OCI-LY1 (cell line): ENCODE data around the gene BTBD3.

Experiments used
- H2AFZ ChIP-seq: fragments of 200-600 bp; sonication (generic), shearing (Covaris generic); 2 replicates; pipeline ENCODE4 v1.6.0; 2014; ENCODE audit warnings: antibody characterized with exemption, mild to moderate bottlenecking, low read length
- H3F3A ChIP-seq: fragments of 200-600 bp; sonication (generic), shearing (Covaris generic); 2 replicates; pipeline ENCODE4 v1.6.0; 2014; ENCODE audit warnings: mild to moderate bottlenecking, antibody characterized with exemption, low read length, moderate library complexity; ENCODE audit not compliant: insufficient read depth
- H3K27ac ChIP-seq: fragments of 200-600 bp; sonication (generic); 2 replicates; pipeline ENCODE4 v1.5.1; 2014; ENCODE audit warnings: low read length, mixed run types, mild to moderate bottlenecking, low read depth; ENCODE audit not compliant: poor library complexity, severe bottlenecking
- H3K27me3 ChIP-seq: fragments of 200-600 bp; sonication (generic); 2 replicates; pipeline ENCODE4 v1.6.0; 2014; ENCODE audit warnings: antibody characterized with exemption, mild to moderate bottlenecking, low read length, moderate library complexity; ENCODE audit not compliant: insufficient read depth
- H3K36me3 ChIP-seq: fragments of 200-600 bp; sonication (generic); 2 replicates; pipeline ENCODE4 v1.6.1; 2014; ENCODE audit warnings: mild to moderate bottlenecking, antibody characterized with exemption, low read length, moderate library complexity, mixed read lengths; ENCODE audit not compliant: insufficient read depth
- H3K4me1 ChIP-seq: fragments of 200-600 bp; sonication (generic); 2 replicates; pipeline ENCODE4 v1.5.1; 2014; ENCODE audit warnings: mild to moderate bottlenecking, low read length, moderate library complexity; ENCODE audit not compliant: insufficient read depth, severe bottlenecking
- H3K4me2 ChIP-seq: fragments of 200-600 bp; sonication (generic), shearing (Covaris generic); 2 replicates; pipeline ENCODE4 v1.6.1; 2014; ENCODE audit warnings: low read length
- H3K4me3 ChIP-seq: fragments of 200-600 bp; sonication (generic); 2 replicates; pipeline ENCODE4 v1.5.1; 2014; ENCODE audit warnings: low read length, low read depth, mild to moderate bottlenecking, mixed read lengths; ENCODE audit not compliant: poor library complexity, severe bottlenecking
- H3K79me2 ChIP-seq: fragments of 200-600 bp; shearing (Covaris generic); 2 replicates; pipeline ENCODE4 v1.6.1; 2016; ENCODE audit warnings: mixed run types, low read length, mixed read lengths; ENCODE audit not compliant: insufficient read depth
- H3K9ac ChIP-seq: fragments of 200-600 bp; sonication (generic), shearing (Covaris generic); 2 replicates; pipeline ENCODE4 v1.6.1; 2014; ENCODE audit warnings: mild to moderate bottlenecking, low read length, mixed read lengths
- H3K9me2 ChIP-seq: fragments of 200-600 bp; sonication (generic), shearing (Covaris generic); 2 replicates; pipeline ENCODE4 v1.6.1; 2014; ENCODE audit warnings: low read depth, mild to moderate bottlenecking, low read length, mixed read lengths
- H3K9me3 ChIP-seq: fragments of 200-600 bp; shearing (Covaris generic); 2 replicates; pipeline ENCODE4 v1.6.1; 2014; ENCODE audit warnings: low read length, mixed read lengths
- H4K20me1 ChIP-seq: fragments of 200-600 bp; sonication (generic), shearing (Covaris generic); 2 replicates; pipeline ENCODE4 v1.6.0; 2016; ENCODE audit warnings: mild to moderate bottlenecking, low read length; ENCODE audit not compliant: insufficient read depth
- EZH2 ChIP-seq: fragments of 200-600 bp; sonication (generic), shearing (Covaris generic); IDR thresholded peaks from 2 replicates; pipeline ENCODE4 v1.8.0; 2017; ENCODE audit warnings: borderline replicate concordance, mixed run types, mild to moderate bottlenecking, antibody characterized with exemption, low read length, moderate library complexity, mixed read lengths
- TF ChIP-seq, protein P1 (sequence below): fragments of 200-600 bp; sonication (generic), shearing (Covaris generic); IDR thresholded peaks from 2 replicates; pipeline ENCODE4 v1.5.1; 2017; ENCODE audit warnings: mild to moderate bottlenecking, antibody characterized with exemption, low read length, moderate library complexity, mixed read lengths

Gene BTBD3

DNA sequence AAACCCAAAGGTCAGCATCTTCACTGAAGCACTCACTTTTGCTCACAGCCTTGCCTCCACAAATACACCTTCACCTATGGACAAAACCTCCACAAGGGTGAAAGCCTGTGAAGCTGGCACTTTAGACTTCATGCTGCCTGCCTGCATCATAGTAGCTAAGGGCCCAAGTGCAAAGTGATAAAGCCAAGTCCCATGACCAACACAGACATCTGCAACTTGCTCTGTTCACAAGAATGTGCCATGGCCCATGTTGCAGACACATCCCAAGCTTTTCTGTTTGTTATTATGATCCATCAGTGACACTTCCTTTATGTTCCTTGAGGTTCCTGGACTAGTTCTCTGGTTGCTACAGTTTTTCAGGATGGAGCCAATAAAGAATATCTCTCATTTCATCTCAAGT lies 31.1 kb downstream of the BTBD3 start:
- Histone ChIP-seq H3K4me2 (no peak overlapping the region), H3K36me3 (no peaks in the 10 kb centered on the region), H3K27me3 (no peaks in the 10 kb centered on the region), H3K9me2 (no peaks in the 10 kb centered on the region), H3F3A (no peaks in the 10 kb centered on the region), H4K20me1 (no peaks in the 10 kb centered on the region), H3K9me3 (no peaks in the 10 kb centered on the region), H2AFZ (no peak overlapping the region), H3K4me1 (no peaks in the 10 kb centered on the region), H3K4me3 (no peak overlapping the region), H3K79me2 (no peaks in the 10 kb centered on the region), H3K9ac (no peak overlapping the region), H3K27ac (no peak overlapping the region)
- TF ChIP-seq EZH2: no peak
- TF ChIP-seq, protein P1, sequence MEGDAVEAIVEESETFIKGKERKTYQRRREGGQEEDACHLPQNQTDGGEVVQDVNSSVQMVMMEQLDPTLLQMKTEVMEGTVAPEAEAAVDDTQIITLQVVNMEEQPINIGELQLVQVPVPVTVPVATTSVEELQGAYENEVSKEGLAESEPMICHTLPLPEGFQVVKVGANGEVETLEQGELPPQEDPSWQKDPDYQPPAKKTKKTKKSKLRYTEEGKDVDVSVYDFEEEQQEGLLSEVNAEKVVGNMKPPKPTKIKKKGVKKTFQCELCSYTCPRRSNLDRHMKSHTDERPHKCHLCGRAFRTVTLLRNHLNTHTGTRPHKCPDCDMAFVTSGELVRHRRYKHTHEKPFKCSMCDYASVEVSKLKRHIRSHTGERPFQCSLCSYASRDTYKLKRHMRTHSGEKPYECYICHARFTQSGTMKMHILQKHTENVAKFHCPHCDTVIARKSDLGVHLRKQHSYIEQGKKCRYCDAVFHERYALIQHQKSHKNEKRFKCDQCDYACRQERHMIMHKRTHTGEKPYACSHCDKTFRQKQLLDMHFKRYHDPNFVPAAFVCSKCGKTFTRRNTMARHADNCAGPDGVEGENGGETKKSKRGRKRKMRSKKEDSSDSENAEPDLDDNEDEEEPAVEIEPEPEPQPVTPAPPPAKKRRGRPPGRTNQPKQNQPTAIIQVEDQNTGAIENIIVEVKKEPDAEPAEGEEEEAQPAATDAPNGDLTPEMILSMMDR: no peak

DNA sequence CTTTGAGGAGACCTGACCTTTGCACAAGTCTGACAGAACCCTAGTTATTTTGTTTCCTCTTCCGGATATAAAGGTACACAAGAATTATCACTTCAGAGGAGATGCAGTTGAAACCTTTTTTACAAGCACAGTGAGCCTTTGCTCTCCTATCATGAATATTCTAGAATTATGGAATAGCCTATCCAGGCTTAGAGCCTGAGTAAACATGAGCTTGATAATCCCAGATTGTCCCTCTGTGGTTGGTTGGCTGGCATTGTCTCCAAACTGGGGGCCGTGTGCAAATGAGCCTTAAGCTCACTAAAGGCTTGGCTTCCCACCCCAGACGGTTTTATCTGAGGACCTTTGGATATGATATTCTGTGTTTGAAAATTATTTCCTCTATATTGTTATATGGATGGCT lies 32.0 kb downstream of the BTBD3 start:
- Histone ChIP-seq H3K36me3 (no peaks in the 10 kb centered on the region), H3K4me1 (no peaks in the 10 kb centered on the region), H3K9me2 (no peaks in the 10 kb centered on the region), H3K27ac (no peak overlapping the region), H3K9me3 (no peaks in the 10 kb centered on the region), H3K9ac (no peak overlapping the region), H3K4me3 (no peak overlapping the region), H3K79me2 (no peaks in the 10 kb centered on the region), H3K27me3 (no peaks in the 10 kb centered on the region), H2AFZ (no peak overlapping the region), H3K4me2 (no peak overlapping the region), H3F3A (no peaks in the 10 kb centered on the region), H4K20me1 (no peaks in the 10 kb centered on the region)
- TF ChIP-seq EZH2: no peak
- TF ChIP-seq, protein P1: no peak

DNA sequence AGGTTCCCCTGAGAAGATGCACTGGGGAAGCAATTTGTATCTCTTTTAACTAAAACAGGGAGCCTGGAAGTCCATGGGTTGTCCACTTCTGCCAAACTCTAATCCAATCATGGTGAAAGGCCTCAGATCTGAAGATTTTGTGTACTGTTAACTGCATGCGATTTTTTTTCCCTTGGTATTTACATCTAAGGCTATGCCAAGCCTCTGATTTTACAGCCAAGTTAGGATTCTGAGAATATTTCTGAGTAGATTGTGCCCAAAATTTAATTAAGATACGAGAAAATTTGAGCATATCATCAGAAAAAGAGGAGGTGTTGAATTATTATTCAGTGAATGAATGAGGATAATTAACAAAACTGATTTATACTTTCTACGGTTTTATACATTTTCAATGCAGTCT lies 34.0 kb downstream of the BTBD3 start:
- Histone ChIP-seq H3K27me3 (no peaks in the 10 kb centered on the region), H3K4me3 (no peak overlapping the region)

More for the DNA sequence above, 34.0 kb downstream of the BTBD3 start:
- Histone ChIP-seq H3K27ac (no peak overlapping the region), H4K20me1 (no peaks in the 10 kb centered on the region), H3F3A (no peaks in the 10 kb centered on the region), H3K9ac (no peak overlapping the region), H3K4me1 (no peaks in the 10 kb centered on the region), H3K36me3 (no peaks in the 10 kb centered on the region), H3K9me3 (no peaks in the 10 kb centered on the region), H3K4me2 (no peak overlapping the region), H3K9me2 (no peaks in the 10 kb centered on the region), H2AFZ (no peak overlapping the region), H3K79me2 (no peaks in the 10 kb centered on the region)
- TF ChIP-seq EZH2: no peak
- TF ChIP-seq, protein P1: no peak
